ENCODE data around the gene TMEM164.

Gene TMEM164

DNA sequence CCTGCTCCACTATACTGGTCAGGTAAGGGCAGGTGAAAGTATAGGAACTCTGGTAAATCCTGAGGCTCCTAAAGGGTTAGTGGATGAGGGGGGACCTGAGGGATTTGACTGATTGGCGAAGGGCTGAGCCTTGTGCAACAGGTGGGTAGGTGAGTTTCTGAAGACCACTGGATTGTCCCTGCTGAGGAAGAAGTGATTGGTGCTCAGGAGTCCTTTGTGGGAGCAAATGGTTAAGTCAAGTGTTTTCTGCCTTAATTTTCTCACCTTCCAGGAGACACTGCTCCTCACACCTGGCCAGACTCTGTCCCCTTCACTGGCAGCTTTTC lies 158.4 kb downstream of the TMEM164 start:
- in situ Hi-C loops (cut with HindIII; ENCODE audit: low sequenced_read_pairs), result no loop called here

DNA sequence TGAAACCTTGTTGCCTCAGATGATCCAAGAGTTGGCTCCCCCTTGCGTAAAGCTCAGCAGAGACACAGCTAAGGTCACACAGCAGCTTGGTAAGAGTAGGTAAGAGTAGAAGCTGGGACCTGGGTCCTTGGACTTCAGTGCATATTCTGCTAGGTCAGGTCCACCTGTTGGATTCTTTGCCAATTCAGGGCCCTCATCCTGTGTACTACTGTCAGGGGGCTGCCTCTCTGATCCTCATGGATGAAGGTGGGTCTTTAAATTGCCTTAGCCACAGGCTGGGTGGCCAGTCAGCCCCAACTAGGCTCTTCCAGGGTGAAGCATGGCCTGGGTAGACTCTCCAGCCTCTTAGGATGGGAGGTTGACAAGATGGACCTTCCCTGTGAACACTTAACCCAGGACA lies 159.2 kb downstream of the TMEM164 start:
- in situ Hi-C loops (cut with HindIII; ENCODE audit: low sequenced_read_pairs), result no loop called here

DNA sequence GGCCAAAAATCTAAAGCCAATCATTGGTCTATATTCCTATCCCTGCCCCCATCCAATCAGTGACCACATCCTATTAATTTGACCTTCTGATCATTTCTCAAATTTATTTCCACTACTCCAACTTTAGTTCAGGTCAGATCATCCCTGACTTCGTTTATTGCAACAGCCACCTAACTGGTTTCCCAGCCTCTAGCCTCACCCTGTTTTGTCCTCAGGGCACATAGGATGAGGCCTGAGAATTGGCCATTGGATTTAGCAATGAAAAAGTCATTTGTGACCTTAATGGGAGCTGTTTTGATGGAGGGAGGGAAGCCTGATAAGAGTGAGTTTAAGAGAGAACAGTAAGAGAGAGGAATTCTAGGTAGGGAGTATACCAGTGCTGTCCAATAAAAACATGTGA lies 160.0 kb downstream of the TMEM164 start:
- in situ Hi-C loops (cut with HindIII; ENCODE audit: low sequenced_read_pairs), result no loop called here

DNA sequence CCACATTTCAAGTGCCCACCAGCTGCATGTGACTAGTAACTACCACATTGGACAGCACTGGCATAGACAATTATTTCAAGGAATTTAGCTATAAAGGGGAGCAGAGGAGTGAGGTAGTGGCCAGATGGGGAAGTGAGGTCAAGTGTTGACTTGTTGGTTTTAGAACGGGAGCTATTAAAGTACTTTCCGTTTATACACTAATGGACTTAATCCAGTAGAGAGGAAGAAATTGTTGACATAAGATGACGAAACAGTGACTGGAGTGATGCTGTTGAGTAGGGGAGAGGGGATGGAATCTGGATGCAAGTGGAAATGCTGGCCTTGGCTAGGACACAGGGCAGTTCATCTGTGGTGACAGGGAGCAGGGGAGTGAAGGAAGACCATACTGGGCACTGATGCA lies 160.6 kb downstream of the TMEM164 start:
- in situ Hi-C loops (cut with HindIII; ENCODE audit: low sequenced_read_pairs), result no loop called here

DNA sequence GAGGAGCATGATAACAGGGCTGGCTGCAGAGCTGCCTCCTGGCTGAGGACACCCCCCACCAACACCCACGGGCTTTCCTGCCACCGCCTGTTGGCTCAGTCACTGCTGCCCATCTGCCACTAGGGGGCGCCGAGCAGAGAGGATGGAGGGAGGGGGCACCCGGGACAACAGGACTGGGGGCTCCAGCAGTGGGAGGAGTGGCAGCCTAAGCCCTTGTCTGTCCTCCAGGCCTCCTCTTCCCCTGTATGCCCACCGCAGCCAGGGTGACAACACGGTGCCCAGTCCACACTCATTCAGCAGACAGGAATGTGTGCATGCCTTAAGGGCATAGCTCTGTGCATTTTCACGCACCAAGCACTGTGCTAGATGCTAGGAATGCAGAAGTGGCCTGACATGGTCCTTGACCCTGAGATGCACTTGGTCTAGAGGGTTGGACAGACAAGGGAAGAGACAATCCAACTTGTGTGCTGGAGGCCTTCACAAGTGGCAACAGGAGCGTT lies 165.1 kb downstream of the TMEM164 start:
- in situ Hi-C loops (cut with HindIII; ENCODE audit: low sequenced_read_pairs), result no loop called here

DNA sequence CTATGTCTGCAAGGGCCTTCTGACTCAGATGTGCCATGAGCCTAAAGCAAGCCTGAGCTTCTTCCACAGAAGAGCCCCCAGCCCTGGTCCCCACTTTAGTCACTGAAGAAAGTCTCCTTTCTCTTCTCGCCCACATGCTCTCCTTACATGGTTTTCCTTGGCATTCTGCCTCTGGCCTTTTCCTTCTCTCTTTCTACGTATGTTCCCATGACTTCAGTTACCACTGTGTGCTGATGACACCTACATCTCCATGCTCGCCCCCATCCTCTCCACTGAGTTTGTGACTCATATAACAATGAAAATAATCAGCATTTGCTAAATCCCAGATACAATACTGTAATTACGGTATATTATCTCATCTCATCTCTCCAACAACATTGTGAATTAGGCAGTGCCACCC lies 165.7 kb downstream of the TMEM164 start:
- in situ Hi-C loops (cut with HindIII; ENCODE audit: low sequenced_read_pairs), result no loop called here

DNA sequence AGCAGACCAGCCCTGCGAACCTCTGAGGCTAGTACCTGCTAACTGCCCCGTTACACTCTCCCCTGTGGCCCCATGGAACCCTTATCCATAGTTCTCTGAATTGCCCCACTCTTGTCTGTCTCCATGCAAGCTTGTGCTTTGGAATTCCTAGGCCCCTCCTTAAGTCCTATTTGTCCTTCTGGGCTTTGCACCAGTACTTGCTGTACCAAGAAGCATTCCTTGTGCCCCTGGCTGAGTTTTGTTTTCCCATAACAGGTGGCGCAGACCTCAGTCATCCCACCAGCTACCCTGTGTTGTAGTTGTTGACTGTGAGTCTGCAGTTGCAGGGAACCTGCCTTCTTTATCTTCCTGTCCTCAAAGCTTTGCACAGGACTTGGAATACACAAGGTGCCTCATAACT lies 167.1 kb downstream of the TMEM164 start:
- in situ Hi-C loops (cut with HindIII; ENCODE audit: low sequenced_read_pairs), result loop anchor here (10.0 kb wide), 1 partner anchor 235 kb away; no protein-coding TSS in a partner anchor

DNA sequence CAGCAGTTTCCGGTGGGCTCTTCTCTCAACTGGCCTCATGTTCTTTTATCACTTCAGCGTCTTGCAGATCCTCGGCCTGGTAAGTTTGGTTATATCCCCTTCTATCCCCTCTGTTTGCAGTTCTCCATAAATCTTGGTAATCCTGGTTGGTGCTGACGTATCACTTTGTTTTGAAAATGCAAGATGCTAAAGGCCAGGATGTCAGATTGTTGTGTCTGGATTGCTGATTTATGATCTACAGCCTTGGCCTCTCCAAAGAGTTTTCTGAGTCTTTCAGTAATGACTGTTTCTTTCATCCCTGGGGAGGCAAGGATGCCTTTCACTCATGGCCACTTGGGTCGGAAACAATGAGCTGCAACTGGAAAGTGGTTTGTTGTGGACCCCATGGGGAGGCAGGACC lies 168.5 kb downstream of the TMEM164 start:
- in situ Hi-C loops (cut with HindIII; ENCODE audit: low sequenced_read_pairs), result loop anchor here (10.0 kb wide), 1 partner anchor 233 kb away; no protein-coding TSS in a partner anchor

DNA sequence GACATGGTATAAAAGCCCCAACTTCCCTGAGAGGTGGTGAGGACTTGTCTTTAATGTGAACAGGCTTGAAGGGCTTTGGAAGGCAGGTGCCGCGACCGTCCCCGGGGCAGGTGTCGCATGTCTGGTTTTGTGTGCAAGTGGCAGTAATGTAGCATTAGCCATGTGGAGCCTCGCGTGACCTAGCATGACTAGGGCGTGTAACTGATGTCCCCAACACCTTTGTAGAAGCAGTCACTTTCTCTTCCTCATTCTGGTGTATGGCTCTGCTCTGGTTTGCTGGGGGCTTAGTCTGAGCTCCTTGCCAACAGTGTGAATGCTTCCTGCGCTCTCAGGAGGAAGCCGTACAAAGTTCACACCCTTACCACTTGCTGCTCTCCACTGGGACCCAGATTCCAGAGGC lies 169.3 kb downstream of the TMEM164 start:
- in situ Hi-C loops (cut with HindIII; ENCODE audit: low sequenced_read_pairs), result loop anchor here (10.0 kb wide), 1 partner anchor 233 kb away; no protein-coding TSS in a partner anchor

DNA sequence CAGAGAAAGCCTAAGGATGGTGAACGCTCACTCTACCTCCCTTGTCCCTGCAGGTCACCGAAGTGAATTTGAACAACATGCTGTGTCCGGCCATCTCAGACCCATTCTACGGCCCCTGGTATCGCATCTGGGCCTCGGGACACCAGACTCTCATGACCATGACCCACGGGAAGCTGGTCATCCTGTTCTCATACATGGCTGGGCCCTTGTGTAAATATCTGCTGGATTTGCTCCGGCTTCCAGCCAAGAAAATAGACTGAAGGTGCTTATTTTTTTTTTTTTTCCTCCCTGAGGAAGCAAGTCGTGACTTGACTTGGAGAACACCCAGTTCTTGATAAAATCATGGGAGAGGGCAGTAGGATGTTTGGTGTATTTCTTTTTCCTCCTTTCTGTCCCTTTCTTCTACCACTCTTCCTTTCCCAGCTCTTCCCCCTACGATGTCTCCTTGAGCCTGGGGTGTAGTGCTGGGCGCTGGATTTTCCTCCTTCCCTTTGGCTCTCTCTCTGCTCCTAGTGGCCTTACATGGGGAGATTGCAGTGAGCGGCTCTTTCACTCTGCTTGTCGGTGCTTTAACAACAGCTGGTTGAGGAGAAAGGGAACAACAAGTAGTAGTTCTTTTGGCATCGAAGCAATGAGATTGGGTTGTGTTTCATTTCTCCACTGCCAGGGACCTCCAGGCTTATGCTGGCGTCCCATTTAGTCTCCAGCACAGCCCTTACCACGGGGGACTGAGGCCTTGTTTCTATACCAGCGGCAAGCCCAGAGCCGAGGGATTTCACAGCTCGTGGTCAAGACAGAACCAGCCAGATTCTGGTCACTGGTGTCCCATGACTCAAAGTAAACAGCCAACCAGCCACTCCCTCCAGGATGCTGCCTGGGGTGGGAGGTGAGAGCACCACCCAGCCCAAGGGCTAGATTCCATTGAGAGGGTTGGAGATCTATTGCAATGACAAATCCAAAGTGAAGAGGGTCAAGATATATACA lies 170.6 kb downstream of the TMEM164 start:
- in situ Hi-C loops (cut with HindIII; ENCODE audit: low sequenced_read_pairs), result loop anchor here (10.0 kb wide), 1 partner anchor 231 kb away; no protein-coding TSS in a partner anchor

DNA sequence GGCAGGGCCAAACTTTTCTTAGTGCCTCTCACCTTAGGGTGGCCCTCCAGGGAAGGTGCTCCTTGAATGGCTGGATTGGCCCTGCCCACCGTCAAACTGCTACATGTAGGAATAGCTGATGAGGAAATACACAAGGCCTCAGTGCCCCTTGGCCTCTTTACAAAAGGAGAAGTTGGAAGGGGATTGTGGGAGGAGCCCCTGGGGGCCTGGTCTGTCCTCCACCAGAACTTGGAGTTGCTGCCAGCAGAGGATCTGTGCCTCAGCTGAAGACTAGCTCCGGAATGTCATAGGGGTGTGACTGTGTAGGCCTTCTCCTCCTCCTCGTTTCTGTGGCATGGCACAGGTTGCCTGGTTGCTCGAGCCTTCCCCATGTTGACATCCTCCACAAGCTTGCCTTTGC lies 172.2 kb downstream of the TMEM164 start:
- in situ Hi-C loops (cut with HindIII; ENCODE audit: low sequenced_read_pairs), result loop anchor here (10.0 kb wide), 1 partner anchor 230 kb away; no protein-coding TSS in a partner anchor

DNA sequence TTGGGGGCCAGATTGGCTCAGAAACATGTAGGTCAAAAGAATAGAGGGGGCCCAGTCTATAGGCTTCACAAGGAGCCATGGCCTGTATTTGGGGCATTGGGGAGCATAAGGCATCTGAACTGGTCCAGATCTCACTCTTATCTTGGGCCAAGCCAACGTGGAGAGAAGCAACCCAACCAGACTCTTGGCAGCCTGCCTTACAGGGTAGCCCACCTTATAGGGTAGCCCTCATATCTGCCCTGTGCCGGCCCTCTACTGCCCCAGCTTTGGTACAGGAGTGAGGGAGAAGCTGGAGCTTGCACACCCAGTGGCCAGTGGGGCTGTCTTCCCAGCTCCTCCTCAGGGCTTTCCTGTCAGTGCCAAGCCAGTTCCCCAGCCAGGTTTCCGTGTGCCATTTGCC lies 172.8 kb downstream of the TMEM164 start:
- in situ Hi-C loops (cut with HindIII; ENCODE audit: low sequenced_read_pairs), result loop anchor here (10.0 kb wide), 1 partner anchor 229 kb away; no protein-coding TSS in a partner anchor

DNA sequence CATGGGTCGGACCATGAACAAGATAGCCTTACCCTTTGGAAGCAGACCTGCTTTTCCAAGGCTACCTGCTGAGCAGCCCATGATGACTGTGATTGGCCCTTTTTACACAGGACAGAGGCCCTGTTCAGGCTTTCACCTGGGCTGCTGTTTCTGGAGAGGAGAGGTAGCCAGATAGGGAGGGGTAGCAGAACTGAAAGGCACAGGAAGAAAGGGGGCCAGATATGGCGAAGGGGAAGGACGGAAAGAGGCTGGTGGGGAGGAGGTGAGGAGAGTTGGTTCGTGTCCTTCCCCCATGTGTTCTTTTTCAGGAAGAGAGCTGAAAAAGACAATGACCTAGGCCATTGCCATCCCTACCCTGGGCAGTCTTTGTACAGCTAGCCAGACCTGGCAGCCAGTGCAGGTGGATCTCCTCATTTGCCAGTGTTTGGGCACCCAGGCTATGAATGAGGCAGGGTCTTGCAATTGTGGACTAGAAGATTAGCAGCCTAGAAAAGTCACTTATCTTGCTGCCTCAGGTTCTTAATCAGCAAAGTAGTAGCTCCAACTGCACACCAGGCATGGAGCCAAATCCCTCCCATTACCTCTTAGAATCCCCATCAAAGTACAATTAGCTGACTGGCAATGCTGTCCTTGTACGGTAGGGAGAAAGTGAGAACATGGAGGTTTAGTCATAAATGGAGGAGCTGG lies 175.4 kb downstream of the TMEM164 start:
- in situ Hi-C loops (cut with HindIII; ENCODE audit: low sequenced_read_pairs), result loop anchor here (10.0 kb wide), 1 partner anchor 226 kb away; no protein-coding TSS in a partner anchor

DNA sequence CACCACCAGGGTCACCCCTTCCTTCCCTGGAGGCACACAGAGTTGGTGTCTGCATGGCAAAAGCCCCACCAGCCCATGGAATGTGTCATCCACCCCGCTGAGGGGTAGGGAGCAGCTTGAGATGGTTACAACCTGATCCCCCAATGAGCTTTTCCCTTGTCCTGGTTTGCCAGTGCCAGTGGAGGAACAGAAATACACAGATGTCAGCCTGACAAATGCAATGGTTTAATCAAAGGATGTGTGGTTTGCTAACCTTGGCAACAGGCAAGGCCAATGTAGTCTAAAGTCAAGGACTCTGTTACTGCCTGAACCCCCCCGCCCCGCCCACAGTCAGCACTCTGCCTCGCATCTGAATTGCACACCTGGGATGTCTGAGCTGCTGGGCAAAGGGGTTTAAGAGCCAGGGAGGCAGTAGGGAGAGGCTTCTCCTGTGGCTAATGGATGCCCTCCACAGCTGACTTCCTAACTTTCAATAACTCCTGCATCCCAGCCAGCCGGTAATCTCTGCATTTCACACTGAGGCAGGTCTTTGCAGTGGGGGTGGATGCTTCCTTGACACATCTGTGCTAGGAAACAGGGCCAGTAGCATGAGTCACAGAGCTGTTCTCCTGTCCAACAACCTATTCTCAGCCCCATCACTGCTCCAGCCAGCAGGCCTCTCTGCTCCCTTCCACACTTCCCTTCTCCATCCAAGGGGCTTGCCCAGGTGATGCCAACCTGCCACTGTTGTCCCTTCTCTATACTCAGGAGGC lies 177.4 kb downstream of the TMEM164 start:
- in situ Hi-C loops (cut with HindIII; ENCODE audit: low sequenced_read_pairs), result no loop called here

DNA sequence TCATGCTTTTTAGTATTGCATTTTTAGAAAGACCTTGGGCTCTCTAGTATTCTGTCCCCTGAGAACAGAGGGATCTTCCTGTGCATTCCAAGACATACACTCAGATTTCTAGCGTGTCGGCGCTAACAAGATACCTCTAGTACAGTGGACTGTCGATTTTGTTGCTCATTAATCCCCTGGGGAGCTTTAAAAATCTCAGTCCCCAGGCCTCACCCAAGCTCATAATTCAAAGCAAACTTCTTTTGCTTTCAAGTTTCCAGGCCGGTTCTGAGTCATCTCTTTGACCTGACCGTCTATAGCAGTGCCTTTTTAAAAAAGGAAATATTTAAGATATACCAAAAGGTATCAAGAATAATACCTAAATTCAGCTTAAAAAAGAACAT lies 178.0 kb downstream of the TMEM164 start:
- in situ Hi-C loops (cut with HindIII; ENCODE audit: low sequenced_read_pairs), result no loop called here

DNA sequence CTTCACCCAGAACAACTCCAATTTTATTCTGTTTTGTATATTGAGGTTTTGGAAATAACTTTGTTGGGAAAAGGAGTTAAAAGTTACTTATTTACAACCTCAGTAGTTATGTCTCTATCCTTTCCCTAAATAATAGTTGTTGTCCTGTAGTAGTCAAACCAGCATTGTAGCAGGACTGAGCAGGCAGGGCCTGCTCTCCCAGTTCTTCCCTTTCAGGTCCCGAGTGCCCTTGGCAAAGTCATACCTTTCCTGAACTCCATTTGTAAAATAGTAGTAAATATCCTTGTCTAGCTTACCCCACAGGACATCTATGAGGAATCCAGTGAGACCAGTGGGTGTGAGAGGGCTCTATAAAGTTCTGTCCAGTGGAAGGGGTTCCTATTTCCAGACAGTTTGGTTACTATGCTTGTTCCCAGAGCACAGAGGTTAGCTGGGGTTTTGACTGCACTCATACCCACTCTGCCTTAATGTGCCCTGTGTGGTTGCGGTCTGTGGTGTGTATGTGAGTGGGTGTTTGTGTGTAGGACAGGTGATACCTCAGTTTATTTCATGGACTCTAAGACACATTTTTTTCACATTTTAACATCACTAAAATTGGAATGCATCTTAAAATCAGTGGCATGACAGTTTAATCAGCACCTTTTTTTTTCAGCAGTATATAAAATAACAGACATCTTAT lies 178.7 kb downstream of the TMEM164 start:
- in situ Hi-C loops (cut with HindIII; ENCODE audit: low sequenced_read_pairs), result no loop called here

DNA sequence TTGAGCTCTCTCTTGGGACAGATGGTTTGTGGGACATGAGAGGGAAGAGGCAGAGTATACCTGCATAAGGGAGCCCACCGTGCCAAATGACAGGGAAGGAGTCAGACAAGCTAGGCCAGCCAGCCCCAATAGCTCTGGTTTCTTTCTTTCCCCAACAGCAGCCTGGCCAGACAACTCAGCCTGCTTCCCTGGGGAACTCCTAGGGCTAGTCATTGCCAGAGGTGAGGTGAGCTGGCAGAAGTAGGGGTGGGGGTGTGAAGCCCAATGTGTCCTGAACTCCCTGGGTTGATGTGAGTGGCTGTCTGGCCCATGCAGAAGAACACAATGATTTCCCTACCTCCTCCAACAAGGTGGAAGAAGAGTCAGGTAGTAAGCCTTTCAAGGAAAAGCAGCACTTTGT lies 179.4 kb downstream of the TMEM164 start:
- in situ Hi-C loops (cut with HindIII; ENCODE audit: low sequenced_read_pairs), result no loop called here

DNA sequence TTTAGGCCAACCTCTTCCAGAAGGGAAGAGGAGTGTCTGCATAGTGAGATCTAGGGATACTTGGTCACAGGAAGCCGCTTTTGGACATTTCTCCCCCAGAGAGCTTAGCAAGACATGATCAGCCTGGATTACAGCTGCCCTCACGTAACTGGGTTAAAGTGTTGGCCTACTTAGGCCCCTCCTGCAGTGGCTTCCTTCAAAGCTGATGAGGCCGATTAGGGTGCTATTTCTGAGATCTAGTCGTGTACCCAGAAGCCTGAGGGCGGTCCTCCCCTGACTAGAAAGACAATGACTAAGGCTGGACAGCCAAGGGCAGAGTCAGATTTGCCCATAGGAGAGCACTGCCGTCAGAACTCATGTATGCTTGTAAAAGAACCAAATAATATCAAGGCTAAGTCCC lies 180.0 kb downstream of the TMEM164 start:
- in situ Hi-C loops (cut with HindIII; ENCODE audit: low sequenced_read_pairs), result no loop called here

DNA sequence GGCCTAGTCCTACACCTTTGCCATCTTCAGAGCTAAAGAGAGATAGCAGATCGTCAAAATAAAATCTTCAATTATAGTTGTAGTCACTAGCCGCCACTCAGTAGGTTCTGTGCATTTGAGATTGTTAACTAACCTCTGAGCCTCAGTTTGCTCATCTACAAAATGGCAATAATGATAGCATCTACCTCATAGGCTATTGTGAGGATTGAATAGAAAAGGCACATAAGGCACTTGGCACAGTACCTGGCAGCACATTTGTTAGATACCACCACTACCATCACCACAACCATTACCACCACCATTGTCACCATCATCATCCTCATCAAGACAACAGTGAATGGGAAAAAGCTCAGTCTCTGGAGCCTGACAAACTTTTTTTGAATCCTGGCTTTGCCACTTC lies 180.4 kb downstream of the TMEM164 start:
- in situ Hi-C loops (cut with HindIII; ENCODE audit: low sequenced_read_pairs), result no loop called here
